Renal cortical epithelial cell (primary cell): Measurements from ENCODE around the gene FOXC2. TPM values are rescaled to one million over a fixed set of nuclear protein-coding genes. Genes with fewer than 3 reads are reported as not detected.

ENCODE experiments used
- DNase-seq: peaks from one replicate; pipeline ENCODE4 v3.0.0-alpha.2; 2011; ENCODE audit warnings: low read depth
- total RNA-seq: library from RNA; depleted of rRNA; stranded (reverse); fragments of >200 nt; gene quantifications from 2 replicates; pipeline ENCODE4 v1.2.3, GENCODE V29; 2014

The FOXC2 gene
- total RNA-seq, 1 donor from 2014 or later, result 0.35 TPM

DNA sequence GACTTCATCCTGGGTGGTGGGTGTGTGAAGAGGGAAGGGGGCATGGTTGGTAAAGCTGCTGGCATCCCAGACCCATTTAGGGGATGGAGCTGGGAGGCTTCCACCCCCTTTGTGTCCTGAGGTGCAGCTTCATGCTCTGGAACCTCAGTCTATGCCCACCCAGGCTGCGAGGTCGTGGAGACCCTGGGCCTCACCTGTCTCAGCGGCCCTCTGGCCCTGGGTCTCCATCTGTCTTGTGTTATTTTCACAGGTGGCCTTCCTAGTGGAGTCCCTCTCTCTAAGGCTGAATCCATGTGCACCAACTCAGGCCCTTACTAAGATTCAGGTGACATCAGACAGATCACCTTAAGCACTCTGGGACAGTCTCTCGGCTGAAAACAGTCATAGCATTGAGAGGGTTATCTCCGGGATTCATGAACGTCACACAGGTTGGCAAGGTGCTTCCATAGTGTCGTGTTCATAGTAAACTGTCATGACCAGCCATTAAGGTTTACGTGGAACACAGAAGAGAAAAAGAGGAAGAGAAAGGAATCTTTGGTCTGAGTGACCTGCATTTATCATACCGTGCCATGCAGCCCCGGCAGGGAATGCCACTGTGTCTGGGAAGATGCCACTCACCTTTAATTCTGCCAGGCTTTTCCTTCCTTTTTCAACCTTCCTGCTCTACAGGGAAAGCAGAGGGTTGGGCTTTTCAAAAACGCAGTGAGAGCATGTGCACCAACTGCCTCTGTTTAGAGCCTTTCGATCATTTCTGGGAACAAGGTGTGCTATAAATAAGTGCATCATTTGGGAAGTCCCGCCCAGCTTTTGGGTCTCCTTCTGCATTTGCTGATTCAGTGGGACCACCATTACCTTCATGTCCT lies 7.2 kb downstream of the FOXC2 start:
- DNase-seq, result no peak

DNA sequence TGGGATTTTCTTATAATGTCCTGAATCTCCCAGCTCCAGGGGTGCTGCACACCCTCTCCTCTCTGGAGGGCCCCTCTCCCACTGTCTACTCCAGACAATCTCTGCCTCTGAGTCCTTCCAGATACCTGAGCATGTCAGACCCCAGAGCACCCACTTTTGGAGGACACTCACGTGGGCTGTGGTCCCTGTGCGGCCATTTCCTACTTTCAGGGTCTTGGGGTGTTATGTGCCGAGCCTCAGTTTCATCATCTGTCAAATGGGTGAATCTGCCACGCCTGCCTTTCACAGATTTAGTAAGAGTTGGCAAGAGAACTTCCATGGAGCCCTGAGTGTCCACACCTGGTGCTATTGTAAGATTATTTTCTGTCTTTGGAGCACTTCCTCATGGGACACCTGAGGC lies 8.0 kb downstream of the FOXC2 start:
- no peak for DNase-seq

DNA sequence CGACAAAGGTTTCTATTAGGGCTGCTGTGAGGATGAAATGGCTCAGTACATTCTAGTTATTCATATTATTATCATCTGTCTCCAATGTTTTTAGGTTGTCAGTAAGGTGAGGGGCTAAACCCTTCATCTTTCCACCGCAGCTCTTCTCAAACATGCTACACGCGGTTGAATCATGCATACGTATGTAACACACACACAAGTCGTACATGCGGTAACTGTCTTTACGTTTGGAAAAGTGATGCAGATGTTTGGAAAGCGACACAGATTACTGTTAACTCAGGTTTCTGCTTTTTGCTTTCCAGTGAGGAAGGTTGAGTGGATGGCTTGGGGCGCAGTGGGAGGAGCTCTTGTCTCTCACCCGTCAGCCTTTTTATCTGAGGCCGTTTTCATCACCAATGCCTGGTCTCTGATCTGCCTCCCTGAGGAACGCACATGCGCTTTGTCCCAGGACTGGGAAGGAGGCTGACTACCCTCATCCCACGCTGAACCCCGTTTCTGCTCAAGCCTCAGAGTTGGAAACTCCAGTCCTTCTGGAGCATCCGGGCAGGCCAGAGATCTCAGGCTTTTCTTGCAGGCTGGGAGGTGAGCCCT lies 8.6 kb downstream of the FOXC2 start:
- DNase-seq, result no peak

GRCh38 chr16:86575754-86576557 lies 9.3 kb downstream of the FOXC2 start:
- peak; percentile 86 for DNase-seq

GRCh38 chr16:86576591-86577313 lies 10.1 kb downstream of the FOXC2 start:
- DNase-seq, result no peak

DNA sequence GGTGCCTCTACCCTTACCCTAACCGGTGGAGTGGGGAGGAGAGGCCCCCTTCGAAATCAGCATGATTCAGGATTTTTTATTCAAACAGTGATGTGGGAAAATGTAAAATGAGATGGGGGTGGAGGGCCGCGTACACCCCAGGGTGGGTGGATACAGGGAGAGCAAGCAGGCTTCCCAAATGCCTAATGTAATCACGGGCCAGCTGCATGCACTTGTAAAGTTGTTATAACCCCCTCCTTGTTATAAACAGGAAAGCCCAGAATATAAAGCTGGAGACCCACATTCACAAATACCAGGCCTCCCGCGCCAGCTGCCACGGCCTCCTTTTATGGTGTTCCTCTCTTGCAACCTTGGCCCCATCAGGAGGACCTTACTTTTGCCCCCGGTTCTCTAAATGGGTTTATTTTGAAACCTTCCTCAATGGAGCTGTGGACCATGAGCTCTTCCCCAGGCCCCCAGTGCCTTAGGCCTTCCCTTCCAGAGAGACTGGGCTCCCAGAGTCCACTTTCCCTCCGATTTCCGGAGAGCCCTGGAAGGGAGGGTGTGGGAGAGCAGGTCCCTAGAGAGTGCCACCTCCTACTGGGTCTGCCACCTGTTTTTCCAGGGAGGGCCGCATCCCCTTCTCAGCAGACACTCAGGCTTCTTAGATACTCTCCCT lies 10.8 kb downstream of the FOXC2 start:
- no peak for DNase-seq

- DNase-seq, result no peak
Measured at GRCh38 chr16:86578061-86578599, 11.5 kb downstream of the FOXC2 start, which contains the start of gene FOXL1. FOXL1 (plus strand) TSS chr16:86578549; CDS start chr16:86578724, 175 bp downstream.

- no peak for DNase-seq
Measured at GRCh38 chr16:86578611-86579267, 12.1 kb downstream of the FOXC2 start.

DNA sequence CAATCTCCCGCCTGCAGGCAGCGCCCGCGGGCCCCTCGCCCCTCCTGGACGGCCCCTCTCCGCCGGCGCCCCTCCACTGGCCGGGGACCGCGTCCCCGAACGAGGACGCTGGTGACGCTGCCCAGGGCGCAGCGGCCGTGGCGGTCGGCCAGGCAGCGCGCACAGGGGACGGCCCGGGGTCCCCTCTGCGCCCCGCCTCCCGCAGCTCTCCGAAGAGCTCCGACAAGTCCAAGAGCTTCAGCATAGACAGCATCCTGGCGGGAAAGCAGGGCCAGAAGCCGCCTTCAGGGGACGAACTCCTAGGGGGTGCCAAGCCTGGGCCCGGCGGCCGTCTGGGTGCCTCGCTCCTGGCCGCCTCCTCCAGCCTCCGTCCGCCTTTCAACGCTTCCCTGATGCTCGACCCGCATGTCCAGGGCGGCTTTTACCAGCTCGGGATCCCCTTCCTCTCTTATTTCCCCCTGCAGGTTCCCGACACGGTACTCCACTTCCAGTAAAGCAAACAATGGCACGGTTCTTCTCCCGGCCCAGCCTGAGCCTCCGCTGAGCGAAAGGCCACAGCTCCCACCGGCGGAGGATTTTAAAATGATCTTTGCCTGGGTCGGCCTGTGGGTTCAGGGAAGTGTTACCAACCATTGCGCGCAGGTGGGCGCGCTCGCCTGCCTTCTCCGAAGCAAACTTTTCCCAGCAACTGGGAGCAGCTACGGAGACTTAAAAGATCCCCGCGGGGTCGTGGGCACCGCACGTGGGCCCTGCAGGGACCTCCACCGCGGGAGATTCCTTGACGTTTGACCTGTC lies 12.8 kb downstream of the FOXC2 start:
- no peak for DNase-seq

GRCh38 chr16:86580063-86580790 lies 13.6 kb downstream of the FOXC2 start:
- DNase-seq, result no peak

GRCh38 chr16:86580791-86581170 lies 14.2 kb downstream of the FOXC2 start:
- DNase-seq, result no peak

GRCh38 chr16:86581458-86581857 lies 14.8 kb downstream of the FOXC2 start:
- DNase-seq, result no peak

GRCh38 chr16:86584071-86584685 lies 17.5 kb downstream of the FOXC2 start:
- DNase-seq, result no peak

- DNase-seq, result no peak
Measured at GRCh38 chr16:86584726-86585721, 18.4 kb downstream of the FOXC2 start.

DNA sequence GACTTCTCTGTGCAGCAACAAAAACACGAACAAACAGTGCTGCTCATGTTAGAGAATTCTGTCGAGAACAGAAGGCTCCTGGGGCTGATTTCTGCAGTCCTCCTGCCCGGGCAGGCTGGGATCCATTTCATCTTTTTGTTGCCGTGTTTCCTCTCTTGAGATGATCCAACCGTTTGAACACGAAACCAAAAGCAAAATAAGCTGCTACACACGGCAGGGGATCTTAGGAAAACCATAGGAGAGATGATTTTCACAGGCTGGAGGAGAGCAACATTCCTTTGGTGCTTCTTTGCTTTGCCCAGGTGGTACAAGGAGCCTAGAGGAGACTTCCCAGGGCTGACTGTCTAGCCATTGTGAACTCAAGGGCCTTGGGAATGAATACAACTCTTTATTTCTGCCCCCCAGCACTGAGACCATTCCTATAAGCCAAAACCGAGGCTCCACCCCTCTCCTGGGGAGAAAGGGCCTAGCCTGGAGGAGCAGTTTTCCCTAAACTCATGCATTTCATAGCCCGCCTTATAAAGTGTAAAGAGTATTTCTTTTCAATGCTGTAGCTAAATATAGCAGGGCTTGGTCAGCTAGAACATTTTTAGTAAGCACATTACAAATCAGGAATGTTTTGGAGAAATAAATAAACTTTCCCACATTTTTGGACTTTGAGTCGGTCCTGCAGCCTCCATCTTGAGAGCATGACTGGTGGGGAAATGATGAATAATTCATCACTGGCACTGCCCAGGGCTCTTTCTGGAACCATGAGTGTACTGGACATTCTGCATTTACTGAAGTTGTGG lies 19.4 kb downstream of the FOXC2 start:
- peak; percentile 31 for DNase-seq

GRCh38 chr16:86587487-86587886 lies 20.9 kb downstream of the FOXC2 start:
- no peak for DNase-seq
